Epithelial cell of alveolus of lung (primary cell): ENCODE data around the gene RAI14. TPM values are rescaled to one million over a fixed set of nuclear protein-coding genes. Genes with fewer than 3 reads are reported as not detected.

ENCODE experiments used
- total RNA-seq: library from RNA; depleted of rRNA; stranded (reverse); fragments of >200 nt; gene quantifications from 2 replicates; pipeline ENCODE4 v1.2.1, GENCODE V29; 2015

Gene RAI14
- total RNA-seq: 52.1 and 224 TPM in 2 replicates

GRCh38 chr5:34656001-34656699 lies at the start of gene RAI14:
Gene RAI14, plus strand, starts transcription at chr5:34656328. Its CDS starts 30,592 bp downstream, at chr5:34686920.

DNA sequence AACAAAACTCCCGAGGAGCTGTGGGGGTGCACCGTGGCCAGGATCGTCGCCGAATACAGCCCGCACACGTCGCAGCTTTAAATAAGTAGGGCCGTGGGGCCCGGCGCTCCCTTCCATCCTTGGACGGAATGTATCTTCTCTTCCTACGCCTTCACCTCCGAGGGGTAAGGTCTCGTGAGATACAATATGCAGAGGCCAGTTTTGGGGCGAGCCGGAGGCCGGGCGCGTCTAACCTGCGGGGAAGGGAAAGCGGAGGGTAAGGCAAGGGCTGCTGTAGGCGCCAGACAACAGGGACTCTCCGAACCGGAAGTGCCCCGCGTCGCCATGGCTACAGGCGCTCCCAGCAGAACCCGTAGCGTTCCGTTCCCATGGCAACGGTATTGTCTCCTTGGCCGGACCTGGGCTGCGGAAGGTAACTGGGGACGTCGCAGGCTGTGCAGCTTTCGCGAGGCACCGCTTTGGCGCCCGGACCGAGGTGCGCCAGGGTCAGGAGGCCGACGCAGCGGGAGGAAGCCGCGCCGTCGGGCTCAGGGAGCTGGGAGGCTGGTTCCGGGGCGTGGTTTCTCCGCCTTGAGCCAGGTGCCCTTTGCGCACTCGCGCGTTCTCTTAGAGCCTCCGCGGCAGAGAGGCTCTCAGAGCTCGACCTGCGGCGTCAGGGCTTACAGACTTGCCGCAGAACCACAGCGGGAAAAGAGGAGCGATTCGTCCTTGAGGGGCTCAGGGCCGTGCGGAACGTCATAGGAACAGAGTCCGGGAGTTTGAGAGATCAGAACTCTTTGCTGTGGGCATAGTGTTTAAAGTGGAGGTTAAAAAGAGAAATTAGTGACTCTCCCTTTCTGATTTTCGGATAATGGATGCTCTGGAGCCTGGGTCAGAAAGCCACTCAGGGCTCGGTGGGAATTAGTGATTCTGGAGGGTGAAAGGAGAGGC lies 182.9 kb downstream of the RAI14 start, which contains the start of gene TTC23L:
TSS of gene TTC23L (plus strand) at position 380 of the 930 bp plus-strand sequence. CDS start 1,508 bp downstream, outside the sequence.

Other genes starting within 250 kb of the RAI14 start
- not detected in 2 replicates for gene TTC23L, start 182.8 kb downstream of the RAI14 start, total RNA-seq